Fibroblast of peridontal ligament (primary cell): ENCODE data around the gene KRTAP2-3.

Experiments
- DNase-seq: peaks from one replicate; pipeline ENCODE4 v3.0.0-alpha.2; 2010; ENCODE audit errors: extremely low read depth

The KRTAP2-3 gene

GRCh38 chr17:41029633-41030245 is 30.2 kb downstream of the KRTAP2-3 start, which contains the start of gene KRTAP1-4:
TSS of gene KRTAP1-4 (minus strand) at chr17:41030195. CDS start at chr17:41030078, 117 bp downstream.
- DNase-seq = no peak

GRCh38 chr17:41026715-41027471 is 33.0 kb downstream of the KRTAP2-3 start, which contains the start of gene KRTAP1-5:
TSS of gene KRTAP1-5 (minus strand) at chr17:41027208. CDS start at chr17:41027155, 53 bp downstream.
- peak; percentile 98 for DNase-seq

- peak; percentile 77 for DNase-seq
Observed at GRCh38 chr17:41024697-41025096, 35.2 kb downstream of the KRTAP2-3 start.

- DNase-seq = no peak
Observed at GRCh38 chr17:41020336-41020735, 39.6 kb downstream of the KRTAP2-3 start.

GRCh38 chr17:41019415-41019814 is 40.5 kb downstream of the KRTAP2-3 start:
- DNase-seq = no peak

- no peak for DNase-seq
Observed at GRCh38 chr17:41018541-41018940, 41.4 kb downstream of the KRTAP2-3 start.

GRCh38 chr17:41016578-41017215 is 43.2 kb downstream of the KRTAP2-3 start:
- no peak for DNase-seq

- no peak for DNase-seq
Observed at GRCh38 chr17:41015454-41015853, 44.5 kb downstream of the KRTAP2-3 start.

GRCh38 chr17:41013606-41014005 is 46.3 kb downstream of the KRTAP2-3 start:
- peak; percentile 95 for DNase-seq

- DNase-seq = no peak
Observed at GRCh38 chr17:41013181-41013580, 46.7 kb downstream of the KRTAP2-3 start.

- no peak for DNase-seq
Observed at GRCh38 chr17:41012326-41013120, 47.4 kb downstream of the KRTAP2-3 start.

- DNase-seq = peak; percentile 66
Observed at GRCh38 chr17:41010441-41010840, 49.5 kb downstream of the KRTAP2-3 start.

GRCh38 chr17:41009936-41010335 is 50.0 kb downstream of the KRTAP2-3 start:
- no peak for DNase-seq

GRCh38 chr17:41009301-41009760 is 50.6 kb downstream of the KRTAP2-3 start:
- DNase-seq = no peak
